K562 (cell line): ENCODE measurements around the gene KCNN4. TPM values are rescaled to one million over a fixed set of nuclear protein-coding genes. Genes with fewer than 3 reads are reported as not detected.

Experiments used
- ATAC-seq: fragments of 200-7000 bp; cut with Tn5 transposase; 3 replicates; pipeline ENCODE4 v1.9.1; 2020; ENCODE audit warnings: moderate library complexity
- BruUV-seq: library from RNA; stranded (reverse); fragments of 400-500 nt; replicated peaks from 2 replicates; lab custom pipeline; 2021; lab: Mats Ljungman, UMichigan
- CTCF ChIA-PET: fragments of 300-600 bp; formaldehyde crosslinking; extraction: SDS; loops from one replicate; lab custom pipeline; 2021; ENCODE audit warnings: low intra/inter-chr PET ratio; lab: Yijun Ruan, JAX
- POLR2A ChIA-PET: fragments of 300-600, 350-650 bp; sonication (Branson Sonifier 250); formaldehyde crosslinking; extraction: SDS; loops from one replicate; lab custom pipeline; 2021; ENCODE audit warnings: antibody characterized with exemption, inconsistent platforms; lab: Yijun Ruan, JAX
- DNase-seq, 4 experiments: peaks; one replicate each; pipeline versions ENCODE4 v3.0.0 to v3.0.0-alpha.2; 2011 to 2018; ENCODE audit warnings: low spot score in 3 of 4, mixed read lengths in 3 of 4; ENCODE audit errors: extremely low read depth in 1 of 4
- FAIRE-seq: peaks from 2 replicates; lab custom pipeline; 2011; peaks lifted over from hg19 to GRCh38; lab: Jason Lieb, UNC
- H2AFZ ChIP-seq: 2 replicates; pipeline ENCODE4 v1.6.0; 2011; ENCODE audit warnings: low read depth, low read length, control low read depth, inconsistent platforms
- H3K27ac ChIP-seq: fragments of 200-600 bp; 3 replicates; pipeline ENCODE4 v1.8.0; 2011; ENCODE audit warnings: low read depth, mild to moderate bottlenecking, control low read depth, inconsistent platforms, low read length, moderate library complexity, mixed read lengths; ENCODE audit errors: extremely low read depth
- H3K27me3 ChIP-seq, 2 experiments: fragments of 300-600 bp in 1 of 2; 2 replicates in 1 of 2; 3 replicates in 1 of 2; pipeline versions ENCODE4 v1.6.0 to v1.8.0; 2011; ENCODE audit warnings: inconsistent platforms in 2 of 2, low read length in 2 of 2, mild to moderate bottlenecking in 1 of 2, mixed read lengths in 1 of 2, moderate library complexity in 1 of 2; ENCODE audit not compliant: control insufficient read depth in 2 of 2, insufficient read depth in 2 of 2
- H3K36me3 ChIP-seq: fragments of 300-600 bp; 3 replicates; pipeline ENCODE4 v1.8.0; 2011; ENCODE audit warnings: mild to moderate bottlenecking, low read length, inconsistent platforms; ENCODE audit not compliant: control insufficient read depth, insufficient read depth
- H3K4me1 ChIP-seq, 2 experiments: fragments of 200-600 bp in 1 of 2; replicated peaks in 1 of 2; 2 replicates in 1 of 2; 3 replicates in 1 of 2; pipeline versions ENCODE4 v1.5.1 to v1.8.0; 2011; ENCODE audit warnings: inconsistent platforms in 2 of 2, low read length in 2 of 2, mild to moderate bottlenecking in 1 of 2, mixed read lengths in 1 of 2, moderate library complexity in 1 of 2; ENCODE audit not compliant: control insufficient read depth in 2 of 2, insufficient read depth in 2 of 2
- H3K4me2 ChIP-seq: 2 replicates; pipeline ENCODE4 v1.6.1; 2011; ENCODE audit warnings: low read length, control low read depth, inconsistent platforms, mixed read lengths; ENCODE audit not compliant: insufficient read depth
- H3K4me3 ChIP-seq: fragments of 200-600 bp; sonication (generic), shearing (Covaris generic); 2 replicates; pipeline ENCODE4 v1.5.1; 2016; ENCODE audit warnings: control low read depth, inconsistent platforms
- H3K79me2 ChIP-seq: fragments of 200-600 bp; 3 replicates; pipeline ENCODE4 v1.8.0; 2011; ENCODE audit warnings: low read length, inconsistent platforms; ENCODE audit not compliant: control insufficient read depth, insufficient read depth
- H3K9ac ChIP-seq, 2 experiments: 2 replicates each; pipeline versions ENCODE4 v1.6.0 to v1.6.1; 2011; ENCODE audit warnings: low read depth in 2 of 2, low read length in 2 of 2, control low read depth in 1 of 2, inconsistent platforms in 1 of 2, mild to moderate bottlenecking in 1 of 2, mixed read lengths in 1 of 2; ENCODE audit not compliant: insufficient read depth in 1 of 2
- H3K9me1 ChIP-seq: one replicate; pipeline ENCODE4 v1.6.0; 2011; ENCODE audit warnings: inconsistent platforms, mild to moderate bottlenecking, low read length, moderate library complexity; ENCODE audit not compliant: control insufficient read depth, insufficient read depth
- H3K9me3 ChIP-seq: replicated peaks from 2 replicates; pipeline ENCODE4 v1.5.1; 2011; ENCODE audit warnings: low read depth, low read length, inconsistent platforms; ENCODE audit not compliant: control insufficient read depth, insufficient read depth
- H4K20me1 ChIP-seq: replicated peaks from 2 replicates; pipeline ENCODE4 v1.6.1; 2011; ENCODE audit warnings: low read length, inconsistent platforms, mixed read lengths; ENCODE audit not compliant: control insufficient read depth, insufficient read depth
- ASH1L ChIP-seq: fragments of 450-650 bp; IDR thresholded peaks from 2 replicates; pipeline ENCODE4 v1.6.1; 2018; ENCODE audit warnings: borderline replicate concordance, mild to moderate bottlenecking, low read depth; ENCODE audit not compliant: partially characterized antibody
- CBX3 ChIP-seq, 2 experiments: IDR thresholded peaks; 1 replicate in 1 of 2; 2 replicates in 1 of 2; pipeline ENCODE4 v1.6.1; 2012; ENCODE audit warnings: inconsistent platforms in 2 of 2, low read length in 2 of 2, borderline replicate concordance in 1 of 2, control low read depth in 1 of 2
- ETV5 ChIP-seq: sonication (generic); formaldehyde crosslinking; IDR thresholded peaks from 2 replicates; pipeline ENCODE4 v1.4.0; 2020; ENCODE audit warnings: low read depth, mild to moderate bottlenecking, missing genetic modification reagents
- FOXJ3 ChIP-seq: sonication (generic); formaldehyde crosslinking; IDR thresholded peaks from 2 replicates; pipeline ENCODE4 v1.4.0; 2020; ENCODE audit warnings: mild to moderate bottlenecking, missing genetic modification reagents
- GATAD2A ChIP-seq: fragments of 450-650 bp; IDR thresholded peaks from 2 replicates; pipeline ENCODE4 v1.6.1; 2017
- L3MBTL2 ChIP-seq: fragments of 450-650 bp; IDR thresholded peaks from 2 replicates; pipeline ENCODE4 v1.6.1; 2016; ENCODE audit warnings: mild to moderate bottlenecking, moderate library complexity
- MAFK ChIP-seq: IDR thresholded peaks from 2 replicates; pipeline ENCODE4 v1.6.1; 2011; ENCODE audit warnings: low read length, improper control_type of control experiment
- PHTF2 ChIP-seq: fragments of 250-450 bp; sonication (Bioruptor Pico); IDR thresholded peaks from 2 replicates; pipeline ENCODE4 v1.5.0; 2021; ENCODE audit warnings: mild to moderate bottlenecking
- ZNF444 ChIP-seq: fragments of 250-450 bp; sonication (Bioruptor Pico); IDR thresholded peaks from 2 replicates; pipeline ENCODE4 v1.4.0; 2020; ENCODE audit warnings: mild to moderate bottlenecking, moderate library complexity
- WGBS: fragments of 100-300 bp; shearing (Covaris generic); methylation state at CpG from one replicate; pipeline ENCODE4 v1.1.6; 2016; ENCODE audit warnings: low coverage, mixed read lengths; ENCODE audit not compliant: insufficient coverage; ENCODE audit errors: missing lambda C conversion rate; 5-methylcytosine and 5-hydroxymethylcytosine counted together
- in situ Hi-C: fragments of 300-500 bp; cut with MboI; formaldehyde crosslinking; loops from 4 replicates; pipeline ENCODE4 v1.15.0; 2018; ENCODE audit warnings: inconsistent platforms, mixed read lengths
- intact Hi-C: fragments of 100-400 bp; cut with micrococcal nuclease; formaldehyde crosslinking; loops from 2 replicates; pipeline ENCODE4 v1.14.2; 2022
- polyA plus RNA-seq, 8 experiments: library from polyadenylated mRNA; depleted of rRNA in 4 of 8; stranded (reverse) in 5 of 8; unstranded in 3 of 8; fragments of >200 nt; fragmentation: Nextera tagmentation in 2 of 8; fragmentation: Illumina TruSeq in 1 of 8; extraction: Ambion mirVana in 2 of 8; extraction: Trizol in 1 of 8; gene quantifications; 2 replicates each; pipeline versions ENCODE4 v1.2.1 to v1.2.3, GENCODE V29; 2011 to 2014; ENCODE audit warnings: inconsistent platforms in 1 of 8, missing spikeins in 1 of 8
- total RNA-seq, 7 experiments: library from RNA; depleted of rRNA in 6 of 7; stranded (reverse); fragments of >200 nt in 6 of 7; fragmentation: Illumina TruSeq in 2 of 7; extraction: Trizol in 2 of 7; gene quantifications; 2 replicates each; pipeline versions ENCODE4 v1.2.1 to v1.2.3, GENCODE V29; 2011 to 2021; ENCODE audit warnings: low replicate concordance in 1 of 7
- TF ChIP-seq, protein P1 (sequence below), 2 experiments: fragments of 150-350 bp in 1 of 2; IDR thresholded peaks; 2 replicates each; pipeline ENCODE4 v1.6.1; 2012 to 2016; ENCODE audit warnings: low read depth in 2 of 2, low read length in 2 of 2, mild to moderate bottlenecking in 1 of 2, moderate library complexity in 1 of 2
- TF ChIP-seq, protein P2 (sequence below): fragments of 250-450 bp; sonication (Bioruptor Pico); IDR thresholded peaks from 2 replicates; pipeline ENCODE4 v1.8.0; 2022; ENCODE audit warnings: inconsistent platforms

The KCNN4 gene
- total and polyA plus RNA-seq, 9 of the 15 experiments (the other 6 are each of a cell fraction or from before 2014, with no cell fraction given) = 0.53 to 37.7 (median 25.9) TPM

DNA sequence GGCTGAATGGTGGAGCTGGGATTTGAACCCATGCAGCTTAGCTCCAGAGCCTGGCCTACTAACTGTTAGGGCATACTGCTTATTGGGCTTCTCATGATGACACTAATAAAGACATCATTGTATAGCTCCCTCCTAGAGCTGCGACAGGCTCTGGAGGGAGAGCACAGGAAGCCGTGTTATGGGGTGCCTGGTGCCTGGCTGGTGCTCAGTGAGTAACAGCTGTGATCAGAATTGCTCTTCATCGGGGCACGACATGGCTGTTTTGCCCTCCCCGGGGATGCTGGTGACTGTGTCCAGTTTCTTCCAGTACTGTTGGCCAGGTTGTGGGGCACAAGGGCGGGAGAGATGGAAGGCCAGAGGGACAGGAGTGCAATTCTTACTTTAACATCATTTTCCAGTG is 16.3 kb upstream of the KCNN4 start:
- H3K9me3 ChIP-seq = no peaks in the 10 kb centered on the region
- peaks cover 0 to 19% of the 10 kb centered on the region in 2 experiments; a peak in 4 of 5 replicates for H3K4me1 ChIP-seq
- CTCF ChIA-PET = no interaction called here
- no peak for DNase-seq
- H2AFZ ChIP-seq = no peak overlapping the region
- ATAC-seq = no peak
- in situ Hi-C loops (no loop called here), intact Hi-C loops (no loop called here)
- H4K20me1 ChIP-seq = no peaks in the 10 kb centered on the region; the same call in 1 of the 2 replicates
- TF ChIP-seq ZNF444 (CRISPR knock-in tag) = no peak
- no peak for TF ChIP-seq PHTF2
- peaks cover 6 to 18% of the 10 kb centered on the region in 2 experiments; a peak in 3 of 5 replicates for H3K27me3 ChIP-seq
- 3% methylated on average over 6 of the region's 6 CpGs for WGBS
- no peak for FAIRE-seq
- BruUV-seq = no TSS peak
- H3K9me1 ChIP-seq = no peaks in the 10 kb centered on the region
- H3K9ac ChIP-seq = no peak overlapping the region
- H3K36me3 ChIP-seq = no peaks in the 10 kb centered on the region
- POLR2A ChIA-PET = interaction anchor here (1.1 kb wide), 3 partner anchors 8 to 186 kb away, joined by 3 to 4 read pairs (median 3); partner anchors contain the start of gene SMG9
- no peak overlapping the region for H3K4me2 ChIP-seq
- no peaks in the 10 kb centered on the region for H3K79me2 ChIP-seq
- no peak overlapping the region for H3K27ac ChIP-seq
- H3K4me3 ChIP-seq = no peak overlapping the region

DNA sequence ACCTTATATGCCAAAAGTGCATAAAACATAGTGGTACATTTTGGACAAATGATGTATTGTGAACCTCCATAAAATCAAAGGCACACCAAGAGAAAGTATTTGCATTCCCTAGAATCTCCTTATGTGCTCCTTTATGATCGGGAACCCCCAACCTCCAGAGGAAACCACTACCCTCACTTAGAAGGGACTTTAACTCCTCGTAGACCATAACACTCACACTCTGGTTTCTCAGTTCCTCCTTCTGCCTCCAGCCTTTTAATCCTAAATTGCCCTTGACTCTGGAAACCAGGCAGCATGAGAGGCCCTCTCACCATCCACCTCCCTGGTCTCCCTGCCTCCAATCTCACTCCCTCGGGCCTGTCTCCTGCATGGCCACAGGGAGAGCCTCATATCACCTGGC is 9.8 kb upstream of the KCNN4 start:
- no peak overlapping the region for H3K27ac ChIP-seq
- no TSS peak for BruUV-seq
- no peak overlapping the region for H2AFZ ChIP-seq
- H3K4me1 ChIP-seq = no peaks in the 10 kb centered on the region
- no peak overlapping the region for H3K4me2 ChIP-seq
- no peak overlapping the region for H3K4me3 ChIP-seq
- peaks cover 8 to 12% of the 10 kb centered on the region in 2 experiments; a peak in 2 of 5 replicates for H3K27me3 ChIP-seq
- in situ Hi-C loops = no loop called here
- WGBS = 4% methylated on average over 3 of the region's 3 CpGs
- FAIRE-seq (no peak), DNase-seq (no peak), ATAC-seq (no peak)
- H4K20me1 ChIP-seq = no peaks in the 10 kb centered on the region
- CTCF ChIA-PET = interaction anchor here (0.6 kb wide), 1 partner anchor 355 kb away, joined by 3 read pairs; no protein-coding TSS in a partner anchor
- POLR2A ChIA-PET = interaction anchor here (1.0 kb wide), 1 partner anchor 25 kb away, joined by 5 read pairs; no protein-coding TSS in a partner anchor
- no peaks in the 10 kb centered on the region for H3K36me3 ChIP-seq
- no peaks in the 10 kb centered on the region for H3K9me1 ChIP-seq
- H3K9ac ChIP-seq = no peak overlapping the region
- no peaks in the 10 kb centered on the region for H3K9me3 ChIP-seq
- no peaks in the 10 kb centered on the region for H3K79me2 ChIP-seq
- intact Hi-C loops = no loop called here
- TF ChIP-seq MAFK (no peak), ETV5 (CRISPR knock-in tag) (no peak), ASH1L (no peak), GATAD2A (no peak), FOXJ3 (CRISPR knock-in tag) (no peak), CBX3 (IDR thresholded peaks at IDR 0.05; ENCODE audit: borderline replicate concordance in 1 of 2, low read length in 2 of 2) (no peak), L3MBTL2 (no peak)
- TF ChIP-seq, protein P1, sequence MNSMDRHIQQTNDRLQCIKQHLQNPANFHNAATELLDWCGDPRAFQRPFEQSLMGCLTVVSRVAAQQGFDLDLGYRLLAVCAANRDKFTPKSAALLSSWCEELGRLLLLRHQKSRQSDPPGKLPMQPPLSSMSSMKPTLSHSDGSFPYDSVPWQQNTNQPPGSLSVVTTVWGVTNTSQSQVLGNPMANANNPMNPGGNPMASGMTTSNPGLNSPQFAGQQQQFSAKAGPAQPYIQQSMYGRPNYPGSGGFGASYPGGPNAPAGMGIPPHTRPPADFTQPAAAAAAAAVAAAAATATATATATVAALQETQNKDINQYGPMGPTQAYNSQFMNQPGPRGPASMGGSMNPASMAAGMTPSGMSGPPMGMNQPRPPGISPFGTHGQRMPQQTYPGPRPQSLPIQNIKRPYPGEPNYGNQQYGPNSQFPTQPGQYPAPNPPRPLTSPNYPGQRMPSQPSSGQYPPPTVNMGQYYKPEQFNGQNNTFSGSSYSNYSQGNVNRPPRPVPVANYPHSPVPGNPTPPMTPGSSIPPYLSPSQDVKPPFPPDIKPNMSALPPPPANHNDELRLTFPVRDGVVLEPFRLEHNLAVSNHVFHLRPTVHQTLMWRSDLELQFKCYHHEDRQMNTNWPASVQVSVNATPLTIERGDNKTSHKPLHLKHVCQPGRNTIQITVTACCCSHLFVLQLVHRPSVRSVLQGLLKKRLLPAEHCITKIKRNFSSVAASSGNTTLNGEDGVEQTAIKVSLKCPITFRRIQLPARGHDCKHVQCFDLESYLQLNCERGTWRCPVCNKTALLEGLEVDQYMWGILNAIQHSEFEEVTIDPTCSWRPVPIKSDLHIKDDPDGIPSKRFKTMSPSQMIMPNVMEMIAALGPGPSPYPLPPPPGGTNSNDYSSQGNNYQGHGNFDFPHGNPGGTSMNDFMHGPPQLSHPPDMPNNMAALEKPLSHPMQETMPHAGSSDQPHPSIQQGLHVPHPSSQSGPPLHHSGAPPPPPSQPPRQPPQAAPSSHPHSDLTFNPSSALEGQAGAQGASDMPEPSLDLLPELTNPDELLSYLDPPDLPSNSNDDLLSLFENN (IDR thresholded peaks at IDR 0.05; ENCODE audit: low read depth in 2 of 2, low read length in 2 of 2) = no peak
- TF ChIP-seq, protein P2, sequence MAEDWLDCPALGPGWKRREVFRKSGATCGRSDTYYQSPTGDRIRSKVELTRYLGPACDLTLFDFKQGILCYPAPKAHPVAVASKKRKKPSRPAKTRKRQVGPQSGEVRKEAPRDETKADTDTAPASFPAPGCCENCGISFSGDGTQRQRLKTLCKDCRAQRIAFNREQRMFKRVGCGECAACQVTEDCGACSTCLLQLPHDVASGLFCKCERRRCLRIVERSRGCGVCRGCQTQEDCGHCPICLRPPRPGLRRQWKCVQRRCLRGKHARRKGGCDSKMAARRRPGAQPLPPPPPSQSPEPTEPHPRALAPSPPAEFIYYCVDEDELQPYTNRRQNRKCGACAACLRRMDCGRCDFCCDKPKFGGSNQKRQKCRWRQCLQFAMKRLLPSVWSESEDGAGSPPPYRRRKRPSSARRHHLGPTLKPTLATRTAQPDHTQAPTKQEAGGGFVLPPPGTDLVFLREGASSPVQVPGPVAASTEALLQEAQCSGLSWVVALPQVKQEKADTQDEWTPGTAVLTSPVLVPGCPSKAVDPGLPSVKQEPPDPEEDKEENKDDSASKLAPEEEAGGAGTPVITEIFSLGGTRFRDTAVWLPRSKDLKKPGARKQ = no peak
